HepG2 (cell line): ENCODE results near the gene PSMD12. TPM values are rescaled to one million over a fixed set of nuclear protein-coding genes. Genes with fewer than 3 reads are reported as not detected.

Experiments used
- ATAC-seq: fragments of 200-7000 bp; cut with Tn5 transposase; 3 replicates; pipeline ENCODE4 v1.9.1; 2020; ENCODE audit warnings: mild to moderate bottlenecking, moderate library complexity
- BruUV-seq: library from RNA; stranded (reverse); fragments of 400-500 nt; replicated peaks from 2 replicates; lab custom pipeline; 2021; lab: Mats Ljungman, UMichigan
- CTCF ChIA-PET: fragments of 300-600 bp; formaldehyde crosslinking; extraction: SDS; loops from one replicate; lab custom pipeline; 2021; ENCODE audit warnings: low total read pairs, inconsistent platforms, low intra/inter-chr PET ratio; lab: Yijun Ruan, JAX
- POLR2A ChIA-PET: fragments of 350-600 bp; sonication (Branson Sonifier 250); formaldehyde crosslinking; loops from one replicate; lab custom pipeline; 2020; ENCODE audit warnings: antibody characterized with exemption, inconsistent platforms; lab: Yijun Ruan, JAX
- DNase-seq: peaks from one replicate; pipeline ENCODE4 v3.0.0-alpha.2; 2015; ENCODE audit warnings: low spot score
- FAIRE-seq: peaks from 3 replicates; lab custom pipeline; 2011; peaks lifted over from hg19 to GRCh38; lab: Jason Lieb, UNC
- H2AFZ ChIP-seq: one replicate; pipeline ENCODE4 v1.6.1; 2011; ENCODE audit warnings: low read length, inconsistent platforms
- H3K27ac ChIP-seq: fragments of 300-600 bp; 3 replicates; pipeline ENCODE4 v1.8.0; 2011; ENCODE audit warnings: mixed run types, mild to moderate bottlenecking, mixed read lengths, low read length, inconsistent platforms; ENCODE audit not compliant: insufficient read depth; ENCODE audit errors: extremely low read length
- H3K27me3 ChIP-seq, 2 experiments: fragments of 200-600 bp in 1 of 2; 2 replicates in 1 of 2; 3 replicates in 1 of 2; pipeline versions ENCODE4 v1.6.0 to v1.8.0; 2011; ENCODE audit warnings: low read length in 2 of 2, mild to moderate bottlenecking in 2 of 2, moderate library complexity in 2 of 2, inconsistent platforms in 1 of 2; ENCODE audit not compliant: insufficient read depth in 2 of 2, control insufficient read depth in 1 of 2
- H3K36me3 ChIP-seq, 2 experiments: fragments of 200-600 bp in 1 of 2; replicated peaks in 1 of 2; 2 replicates in 1 of 2; 3 replicates in 1 of 2; pipeline versions ENCODE4 v1.5.1 to v1.8.0; 2011; ENCODE audit warnings: low read length in 2 of 2, inconsistent platforms in 1 of 2; ENCODE audit not compliant: insufficient read depth in 2 of 2, control insufficient read depth in 1 of 2
- H3K4me1 ChIP-seq: 2 replicates; pipeline ENCODE4 v1.5.1; 2012; ENCODE audit warnings: low read length, inconsistent platforms; ENCODE audit not compliant: insufficient read depth
- H3K4me2 ChIP-seq: 2 replicates; pipeline ENCODE4 v1.6.0; 2011; ENCODE audit warnings: low read depth, low read length, inconsistent platforms
- H3K4me3 ChIP-seq, 3 experiments: fragments of 200-600 bp in 1 of 3; sonication (generic), shearing (Covaris generic) in 1 of 3; replicated peaks in 1 of 3; 2 replicates each; pipeline ENCODE4 v1.5.1; 2011 to 2016; ENCODE audit warnings: low read length in 3 of 3, inconsistent platforms in 2 of 3, low read depth in 2 of 3, mild to moderate bottlenecking in 2 of 3, control low read depth in 1 of 3, mixed read lengths in 1 of 3; ENCODE audit not compliant: insufficient read depth in 1 of 3
- H3K79me2 ChIP-seq: one replicate; pipeline ENCODE4 v1.6.1; 2011; ENCODE audit warnings: low read length, inconsistent platforms; ENCODE audit not compliant: insufficient read depth
- H3K9ac ChIP-seq: 2 replicates; pipeline ENCODE4 v1.6.0; 2011; ENCODE audit warnings: mild to moderate bottlenecking, low read depth, low read length, inconsistent platforms; ENCODE audit not compliant: insufficient read depth
- H3K9me3 ChIP-seq: 2 replicates; pipeline ENCODE4 v1.5.1; 2012; ENCODE audit warnings: mild to moderate bottlenecking, low read length
- H4K20me1 ChIP-seq: 2 replicates; pipeline ENCODE4 v1.6.0; 2011; ENCODE audit warnings: inconsistent platforms, mild to moderate bottlenecking, low read length, moderate library complexity; ENCODE audit not compliant: insufficient read depth
- AGO1 ChIP-seq: fragments of 200-400 bp; formaldehyde crosslinking; IDR thresholded peaks from 2 replicates; pipeline ENCODE4 v1.6.1; 2017; ENCODE audit warnings: mild to moderate bottlenecking, low read depth, low read length, moderate library complexity; ENCODE audit not compliant: poor library complexity, severe bottlenecking
- ELF1 ChIP-seq: sonication (generic); formaldehyde crosslinking; IDR thresholded peaks from 2 replicates; pipeline ENCODE4 v1.4.0; 2020; ENCODE audit warnings: missing genetic modification reagents
- FOXM1 ChIP-seq: sonication (generic); formaldehyde crosslinking; IDR thresholded peaks from 2 replicates; pipeline ENCODE4 v1.5.0; 2020; ENCODE audit warnings: missing genetic modification reagents
- IRX3 ChIP-seq: sonication (generic); formaldehyde crosslinking; IDR thresholded peaks from 2 replicates; pipeline ENCODE4 v1.8.1; 2023; ENCODE audit warnings: mild to moderate bottlenecking, low read depth, missing genetic modification reagents, borderline replicate concordance
- KAT7 ChIP-seq: IDR thresholded peaks from 2 replicates; pipeline ENCODE4 v1.6.1; 2018; ENCODE audit warnings: borderline replicate concordance, missing compliant biosample characterization
- KLF9 ChIP-seq: IDR thresholded peaks from 2 replicates; pipeline ENCODE4 v1.6.1; 2016; ENCODE audit warnings: low read depth
- MTA3 ChIP-seq: sonication (generic); formaldehyde crosslinking; IDR thresholded peaks from 2 replicates; pipeline ENCODE4 v1.4.0; 2020; ENCODE audit warnings: missing genetic modification reagents
- NCOR1 ChIP-seq: fragments of 200-600 bp; sonication (generic); IDR thresholded peaks from 2 replicates; pipeline ENCODE4 v1.7.0; 2017; ENCODE audit warnings: antibody characterized with exemption, low read length, borderline replicate concordance
- TBP ChIP-seq: sonication (generic); formaldehyde crosslinking; IDR thresholded peaks from 2 replicates; pipeline ENCODE4 v1.5.0; 2020; ENCODE audit warnings: missing genetic modification reagents
- ZNF318 ChIP-seq: sonication (generic); formaldehyde crosslinking; IDR thresholded peaks from 2 replicates; pipeline ENCODE4 v1.4.0; 2020; ENCODE audit warnings: mild to moderate bottlenecking, missing genetic modification reagents
- ZNF670 ChIP-seq: sonication (generic); formaldehyde crosslinking; IDR thresholded peaks from 2 replicates; pipeline ENCODE4 v1.8.0; 2022; ENCODE audit warnings: mild to moderate bottlenecking, missing genetic modification reagents, borderline replicate concordance
- ZNF720 ChIP-seq: sonication (generic); formaldehyde crosslinking; IDR thresholded peaks from 2 replicates; pipeline ENCODE4 v1.4.0; 2020; ENCODE audit warnings: missing genetic modification reagents
- WGBS: methylation state at CpG from one replicate; pipeline ENCODE4 v1.1.6; 2017; ENCODE audit warnings: low lambda C conversion rate; 5-methylcytosine and 5-hydroxymethylcytosine counted together
- in situ Hi-C: cut with HindIII; loops from 2 replicates; pipeline ENCODE4 v1.10.0; 2017; ENCODE audit warnings: low pct_unique_long_range_greater_than_20kb; ENCODE audit not compliant: extremely low pct_ligation_motif_present
- intact Hi-C: fragments of 100-400 bp; cut with micrococcal nuclease; formaldehyde crosslinking; loops from one replicate; pipeline ENCODE4 v1.10.0; 2022; ENCODE audit not compliant: unreplicated experiment
- polyA plus RNA-seq, 8 experiments: library from polyadenylated mRNA; depleted of rRNA in 3 of 8; stranded (reverse) in 7 of 8; unstranded in 1 of 8; fragments of >200 nt; fragmentation: Illumina TruSeq in 4 of 8; extraction: Trizol in 4 of 8; gene quantifications; 2 replicates each; pipeline versions ENCODE4 v1.2.1 to v1.2.3, GENCODE V29; 2011 to 2016; ENCODE audit warnings: low read depth in 4 of 8, missing spikeins in 1 of 8, mixed read lengths in 1 of 8; ENCODE audit not compliant: insufficient read depth in 1 of 8
- total RNA-seq, 5 experiments: library from RNA; depleted of rRNA; stranded (reverse); fragments of >200 nt; fragmentation: Illumina TruSeq; extraction: Trizol; gene quantifications; 2 replicates each; pipeline ENCODE4 v1.2.3, GENCODE V29; 2016; ENCODE audit warnings: low read depth in 1 of 5
- TF ChIP-seq, protein P1 (sequence below): sonication (generic); formaldehyde crosslinking; IDR thresholded peaks from 2 replicates; pipeline ENCODE4 v1.5.1; 2020; ENCODE audit warnings: missing genetic modification reagents, mild to moderate bottlenecking, borderline replicate concordance
- TF ChIP-seq, protein P2 (sequence below): IDR thresholded peaks from 2 replicates; pipeline ENCODE4 v1.6.1; 2012; ENCODE audit warnings: low read length, improper control_type of control experiment

PSMD12 gene
- total and polyA plus RNA-seq, 2 of the 13 experiments (the other 11 are each of a cell fraction or from before 2014, with no cell fraction given) = 27.4 to 71.7 TPM

- in situ Hi-C loops (no loop called here), intact Hi-C loops (no loop called here)
- H2AFZ ChIP-seq = no peak overlapping the region
- no peak overlapping the region for H3K4me3 ChIP-seq
- H3K4me1 ChIP-seq = no peaks in the 10 kb centered on the region
- H4K20me1 ChIP-seq = no peaks in the 10 kb centered on the region
- no peak overlapping the region for H3K9ac ChIP-seq
- no TSS peak for BruUV-seq
- DNase-seq = no peak
- no peaks in the 10 kb centered on the region for H3K36me3 ChIP-seq
- CTCF ChIA-PET = no interaction called here
- POLR2A ChIA-PET = no interaction called here
- FAIRE-seq = no peak
- no peaks in the 10 kb centered on the region for H3K9me3 ChIP-seq
- WGBS = 42% methylated on average over 4 of the region's 4 CpGs
- H3K79me2 ChIP-seq = no peaks in the 10 kb centered on the region
- H3K27me3 ChIP-seq = no peaks in the 10 kb centered on the region; a peak in 2 of 5 replicates
- H3K27ac ChIP-seq = no peak overlapping the region
- H3K4me2 ChIP-seq = no peak overlapping the region
- ATAC-seq = no peak
- TF ChIP-seq KAT7 (CRISPR knock-in tag) = no peak
- TF ChIP-seq ZNF318 = no peak
- TF ChIP-seq AGO1 = no peak
- TF ChIP-seq FOXM1 (CRISPR knock-in tag) = no peak
- TF ChIP-seq MTA3 = no peak
- TF ChIP-seq NCOR1 = no peak
- TF ChIP-seq, protein P1, sequence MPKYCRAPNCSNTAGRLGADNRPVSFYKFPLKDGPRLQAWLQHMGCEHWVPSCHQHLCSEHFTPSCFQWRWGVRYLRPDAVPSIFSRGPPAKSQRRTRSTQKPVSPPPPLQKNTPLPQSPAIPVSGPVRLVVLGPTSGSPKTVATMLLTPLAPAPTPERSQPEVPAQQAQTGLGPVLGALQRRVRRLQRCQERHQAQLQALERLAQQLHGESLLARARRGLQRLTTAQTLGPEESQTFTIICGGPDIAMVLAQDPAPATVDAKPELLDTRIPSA (CRISPR knock-in tag) = no peak
- no peak for TF ChIP-seq KLF9 (CRISPR knock-in tag)
- no peak for TF ChIP-seq TBP (CRISPR knock-in tag)
- TF ChIP-seq ELF1 (CRISPR knock-in tag) = no peak
- TF ChIP-seq, protein P2, sequence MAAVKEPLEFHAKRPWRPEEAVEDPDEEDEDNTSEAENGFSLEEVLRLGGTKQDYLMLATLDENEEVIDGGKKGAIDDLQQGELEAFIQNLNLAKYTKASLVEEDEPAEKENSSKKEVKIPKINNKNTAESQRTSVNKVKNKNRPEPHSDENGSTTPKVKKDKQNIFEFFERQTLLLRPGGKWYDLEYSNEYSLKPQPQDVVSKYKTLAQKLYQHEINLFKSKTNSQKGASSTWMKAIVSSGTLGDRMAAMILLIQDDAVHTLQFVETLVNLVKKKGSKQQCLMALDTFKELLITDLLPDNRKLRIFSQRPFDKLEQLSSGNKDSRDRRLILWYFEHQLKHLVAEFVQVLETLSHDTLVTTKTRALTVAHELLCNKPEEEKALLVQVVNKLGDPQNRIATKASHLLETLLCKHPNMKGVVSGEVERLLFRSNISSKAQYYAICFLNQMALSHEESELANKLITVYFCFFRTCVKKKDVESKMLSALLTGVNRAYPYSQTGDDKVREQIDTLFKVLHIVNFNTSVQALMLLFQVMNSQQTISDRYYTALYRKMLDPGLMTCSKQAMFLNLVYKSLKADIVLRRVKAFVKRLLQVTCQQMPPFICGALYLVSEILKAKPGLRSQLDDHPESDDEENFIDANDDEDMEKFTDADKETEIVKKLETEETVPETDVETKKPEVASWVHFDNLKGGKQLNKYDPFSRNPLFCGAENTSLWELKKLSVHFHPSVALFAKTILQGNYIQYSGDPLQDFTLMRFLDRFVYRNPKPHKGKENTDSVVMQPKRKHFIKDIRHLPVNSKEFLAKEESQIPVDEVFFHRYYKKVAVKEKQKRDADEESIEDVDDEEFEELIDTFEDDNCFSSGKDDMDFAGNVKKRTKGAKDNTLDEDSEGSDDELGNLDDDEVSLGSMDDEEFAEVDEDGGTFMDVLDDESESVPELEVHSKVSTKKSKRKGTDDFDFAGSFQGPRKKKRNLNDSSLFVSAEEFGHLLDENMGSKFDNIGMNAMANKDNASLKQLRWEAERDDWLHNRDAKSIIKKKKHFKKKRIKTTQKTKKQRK = no peak
- TF ChIP-seq IRX3 = no peak
- no peak for TF ChIP-seq ZNF720 (CRISPR knock-in tag)
- no peak for TF ChIP-seq ZNF670 (CRISPR knock-in tag)
Observed at GRCh38 chr17:67311575-67311974, 54.8 kb downstream of the PSMD12 start.
